ENCODE results near the gene UTF1. TPM values are rescaled to one million over a fixed set of nuclear protein-coding genes. Genes with fewer than 3 reads are reported as not detected.

The UTF1 gene
- polyA plus RNA-seq, 4 donors = not detected

DNA sequence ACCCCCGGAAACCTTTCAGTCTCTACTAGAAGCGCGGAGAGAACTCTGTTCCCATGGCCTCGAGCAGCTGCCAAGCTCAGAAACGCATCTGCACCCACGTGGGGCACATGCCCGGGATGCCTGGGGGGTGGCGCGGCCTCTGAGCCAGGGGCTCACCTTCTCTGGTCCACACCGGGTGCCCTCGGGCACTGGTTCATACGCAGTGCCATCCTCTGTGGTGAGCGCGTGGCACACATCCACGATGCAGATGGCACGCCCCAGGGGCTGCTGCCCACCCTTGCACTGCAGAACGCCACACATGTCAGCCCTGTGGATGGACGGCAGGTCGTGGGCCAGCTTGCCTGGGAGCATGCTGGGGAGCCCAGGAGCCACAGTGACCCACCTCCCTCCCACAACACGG is 40.2 kb downstream of the UTF1 start:
- Histone ChIP-seq H3K4me3 (ENCODE audit: low read depth in 1 of 3, low read length in 3 of 3) (no peak overlapping the region), H3K36me3 (ENCODE audit: control insufficient read depth in 3 of 3, insufficient read depth in 2 of 3, low read depth in 1 of 3, low read length in 3 of 3) (peaks cover 0 to 27% (median 0%) of the 10 kb centered on the region in 3 donors), H3K9me3 (ENCODE audit: control insufficient read depth in 2 of 2, insufficient read depth in 1 of 2, low read depth in 1 of 2, low read length in 1 of 2) (no peaks in the 10 kb centered on the region), H3K27me3 (ENCODE audit: control insufficient read depth in 3 of 3, insufficient read depth in 3 of 3, low read length in 3 of 3) (peaks cover 0 to 5% (median 3%) of the 10 kb centered on the region in 3 donors), H3K4me1 (ENCODE audit: control insufficient read depth in 3 of 3, insufficient read depth in 2 of 3, low read depth in 1 of 3, low read length in 2 of 3) (peaks cover 0 to 8% (median 0%) of the 10 kb centered on the region in 3 donors), H3K27ac (ENCODE audit: low read depth in 1 of 3, low read length in 2 of 3) (no peak overlapping the region)
- FAIRE-seq (no peak), DNase-seq (no peak)
- 80 to 91% (median 85%) methylated on average over 20 of the region's 20 CpGs for WGBS, 3 donors

DNA sequence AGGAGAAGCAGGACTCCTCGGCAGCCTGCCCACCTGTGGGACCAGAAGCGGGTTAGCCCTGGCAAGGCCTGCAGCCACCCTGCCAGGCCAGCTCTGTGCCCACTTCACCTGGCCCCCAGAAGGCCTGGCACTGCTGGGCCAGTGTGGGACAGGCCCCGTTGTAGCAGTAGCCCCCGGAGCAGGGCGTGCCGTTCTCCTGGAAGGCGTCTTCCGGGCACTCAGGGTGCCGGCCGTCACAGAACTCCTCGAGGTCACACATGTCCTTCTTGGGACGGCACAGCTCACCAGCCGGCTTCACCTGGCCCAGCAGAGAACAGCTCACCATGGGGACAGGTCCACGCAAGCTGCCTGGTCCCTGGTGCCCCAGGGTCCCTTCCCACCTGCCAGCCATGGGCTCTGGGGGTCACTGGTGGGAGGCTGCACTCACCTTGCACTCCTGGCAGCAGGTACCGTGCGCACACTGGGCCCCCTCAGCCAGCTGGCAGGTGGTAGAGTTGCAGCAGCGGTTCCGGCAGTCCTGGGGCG is 40.8 kb downstream of the UTF1 start:
- DNase-seq = no peak
- 86 to 94% (median 89%) methylated on average over 16 to 19 of the region's 19 CpGs for WGBS, 3 donors

DNA sequence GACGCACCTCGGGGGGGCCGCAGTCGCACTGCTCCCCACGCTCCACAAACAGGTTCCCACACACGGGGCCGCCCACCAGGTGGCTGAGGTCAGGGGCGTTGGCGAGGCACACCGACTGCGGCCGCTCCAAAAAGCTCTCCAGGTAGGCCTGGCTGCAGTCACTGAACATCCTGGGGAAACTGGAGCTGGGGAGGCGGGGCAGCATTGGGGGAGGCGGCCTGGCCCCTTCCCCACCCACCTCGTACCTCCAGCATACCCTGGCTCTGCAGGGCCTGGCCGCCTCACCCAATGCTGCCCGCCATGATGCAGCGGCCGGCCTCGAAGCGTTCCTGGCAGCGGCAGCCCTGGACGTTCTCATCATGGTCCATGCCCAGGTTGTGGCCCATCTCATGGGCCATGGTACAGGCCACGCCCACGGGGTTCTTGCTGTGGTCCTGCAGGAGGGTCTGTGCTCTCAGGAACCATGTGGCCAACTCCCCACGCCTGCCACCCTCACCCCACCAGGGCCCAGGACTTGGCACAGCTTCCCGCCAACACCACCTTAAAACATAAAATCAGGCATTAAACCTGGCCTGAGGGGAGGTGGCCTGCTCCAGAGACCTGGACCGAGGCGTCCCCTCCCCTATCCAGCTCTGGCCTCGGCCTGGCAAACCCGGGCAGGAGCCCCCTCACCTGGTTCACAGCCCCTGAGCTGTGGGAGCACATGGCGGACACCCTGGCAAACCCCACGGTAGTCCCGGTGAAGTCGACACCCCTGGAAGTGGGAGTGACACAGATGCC is 41.7 kb downstream of the UTF1 start:
- H3K27ac ChIP-seq (ENCODE audit: low read depth in 1 of 3, low read length in 2 of 3) = no peak overlapping the region
- WGBS, 3 donors = 76 to 85% (median 85%) methylated on average over 28 to 35 of the region's 35 CpGs
- DNase-seq (no peak), FAIRE-seq (no peak)
- no peaks in the 10 kb centered on the region for H3K9me3 ChIP-seq (ENCODE audit: control insufficient read depth in 2 of 2, insufficient read depth in 1 of 2, low read depth in 1 of 2, low read length in 1 of 2)
- H3K4me3 ChIP-seq (ENCODE audit: low read depth in 1 of 3, low read length in 3 of 3) = no peak overlapping the region
- H3K27me3 ChIP-seq (ENCODE audit: control insufficient read depth in 3 of 3, insufficient read depth in 3 of 3, low read length in 3 of 3) = peaks cover 0 to 17% (median 4%) of the 10 kb centered on the region in 3 donors
- H3K36me3 ChIP-seq (ENCODE audit: control insufficient read depth in 3 of 3, insufficient read depth in 2 of 3, low read depth in 1 of 3, low read length in 3 of 3) = peaks cover 0 to 27% (median 0%) of the 10 kb centered on the region in 3 donors
- H3K4me1 ChIP-seq (ENCODE audit: control insufficient read depth in 3 of 3, insufficient read depth in 2 of 3, low read depth in 1 of 3, low read length in 2 of 3) = peaks cover 0 to 14% (median 0%) of the 10 kb centered on the region in 3 donors

More for the DNA sequence above, 40.8 kb downstream of the UTF1 start:
- Histone ChIP-seq H3K4me3 (ENCODE audit: low read depth in 1 of 3, low read length in 3 of 3) (no peak overlapping the region), H3K9me3 (ENCODE audit: control insufficient read depth in 2 of 2, insufficient read depth in 1 of 2, low read depth in 1 of 2, low read length in 1 of 2) (no peaks in the 10 kb centered on the region), H3K27me3 (ENCODE audit: control insufficient read depth in 3 of 3, insufficient read depth in 3 of 3, low read length in 3 of 3) (peaks cover 0 to 11% (median 3%) of the 10 kb centered on the region in 3 donors), H3K36me3 (ENCODE audit: control insufficient read depth in 3 of 3, insufficient read depth in 2 of 3, low read depth in 1 of 3, low read length in 3 of 3) (peaks cover 0 to 27% (median 0%) of the 10 kb centered on the region in 3 donors), H3K27ac (ENCODE audit: low read depth in 1 of 3, low read length in 2 of 3) (no peak overlapping the region), H3K4me1 (ENCODE audit: control insufficient read depth in 3 of 3, insufficient read depth in 2 of 3, low read depth in 1 of 3, low read length in 2 of 3) (peaks cover 0 to 14% (median 0%) of the 10 kb centered on the region in 3 donors)
- no peak for FAIRE-seq

DNA sequence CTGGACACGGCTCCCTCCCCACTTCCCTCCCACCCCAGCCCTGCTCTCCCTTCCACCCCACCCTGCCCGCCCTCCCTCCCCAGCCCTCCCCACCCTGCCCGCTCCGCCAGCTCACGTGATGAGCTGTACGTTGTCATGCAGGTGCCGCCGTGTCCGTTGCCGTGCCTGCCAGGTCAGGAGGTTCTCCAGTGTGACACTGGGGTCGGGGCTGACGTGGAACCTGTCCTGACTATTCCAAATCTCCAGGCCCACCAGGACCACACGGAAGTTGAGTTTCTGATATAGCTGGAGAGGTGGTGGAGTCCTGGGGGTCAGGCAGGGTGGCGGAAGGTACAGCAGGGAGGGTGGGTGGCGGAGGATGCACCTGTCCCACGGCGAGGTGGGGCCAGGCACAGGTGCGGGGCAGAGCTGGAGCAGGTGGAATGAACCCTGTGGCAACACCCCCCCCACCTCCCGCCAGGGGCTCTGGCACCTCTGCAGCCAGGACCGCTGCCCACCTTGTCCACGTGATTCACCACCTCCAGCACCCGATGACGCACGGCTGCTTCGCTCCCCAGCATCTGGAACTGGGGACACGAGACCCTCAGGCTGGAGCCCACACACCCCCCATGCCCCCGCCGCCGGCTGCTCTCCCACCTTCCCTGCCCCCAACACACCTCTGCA is 42.4 kb downstream of the UTF1 start:
- WGBS, 3 donors = 53 to 85% (median 72%) methylated on average over 18 to 29 of the region's 29 CpGs
- Histone ChIP-seq H3K36me3 (ENCODE audit: control insufficient read depth in 3 of 3, insufficient read depth in 2 of 3, low read depth in 1 of 3, low read length in 3 of 3) (peaks cover 0 to 27% (median 0%) of the 10 kb centered on the region in 3 donors), H3K4me3 (ENCODE audit: low read depth in 1 of 3, low read length in 3 of 3) (no peak overlapping the region), H3K4me1 (ENCODE audit: control insufficient read depth in 3 of 3, insufficient read depth in 2 of 3, low read depth in 1 of 3, low read length in 2 of 3) (peaks cover 0 to 20% (median 2%) of the 10 kb centered on the region in 3 donors), H3K27ac (ENCODE audit: low read depth in 1 of 3, low read length in 2 of 3) (no peak overlapping the region), H3K27me3 (ENCODE audit: control insufficient read depth in 3 of 3, insufficient read depth in 3 of 3, low read length in 3 of 3) (peaks cover 0 to 17% (median 4%) of the 10 kb centered on the region in 3 donors), H3K9me3 (ENCODE audit: control insufficient read depth in 2 of 2, insufficient read depth in 1 of 2, low read depth in 1 of 2, low read length in 1 of 2) (no peaks in the 10 kb centered on the region)
- DNase-seq (no peak), FAIRE-seq (no peak)

DNA sequence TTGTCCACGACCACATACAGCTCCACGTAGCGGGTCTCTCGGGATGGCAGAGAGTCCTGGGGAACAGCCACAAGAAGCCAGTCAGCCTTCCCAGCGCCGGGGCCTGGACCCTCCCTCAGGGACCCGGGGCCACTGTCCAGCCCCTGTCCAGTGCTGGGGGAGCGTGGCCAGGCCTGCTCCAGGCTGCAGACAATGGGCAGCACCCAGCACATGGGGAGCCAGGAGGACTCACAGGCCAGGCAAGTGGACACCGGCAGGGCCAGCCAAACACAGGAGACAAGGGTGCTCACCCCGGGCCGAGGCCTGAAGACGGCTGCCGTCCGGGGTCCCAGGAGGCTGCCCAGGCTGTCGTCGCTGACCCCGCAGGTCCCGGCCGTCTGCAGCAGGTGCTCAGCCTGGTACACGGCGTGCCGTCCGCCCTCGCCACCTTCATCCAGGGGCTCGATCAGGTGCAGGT is 43.0 kb downstream of the UTF1 start:
- Histone ChIP-seq H3K27ac (ENCODE audit: low read depth in 1 of 3, low read length in 2 of 3) (no peak overlapping the region), H3K4me1 (ENCODE audit: control insufficient read depth in 3 of 3, insufficient read depth in 2 of 3, low read depth in 1 of 3, low read length in 2 of 3) (peaks cover 0 to 26% (median 2%) of the 10 kb centered on the region in 3 donors), H3K36me3 (ENCODE audit: control insufficient read depth in 3 of 3, insufficient read depth in 2 of 3, low read depth in 1 of 3, low read length in 3 of 3) (peaks cover 0 to 27% (median 0%) of the 10 kb centered on the region in 3 donors), H3K27me3 (ENCODE audit: control insufficient read depth in 3 of 3, insufficient read depth in 3 of 3, low read length in 3 of 3) (peaks cover 0 to 17% (median 4%) of the 10 kb centered on the region in 3 donors), H3K4me3 (ENCODE audit: low read depth in 1 of 3, low read length in 3 of 3) (no peak overlapping the region), H3K9me3 (ENCODE audit: control insufficient read depth in 2 of 2, insufficient read depth in 1 of 2, low read depth in 1 of 2, low read length in 1 of 2) (no peaks in the 10 kb centered on the region)
- WGBS, 3 donors = 89 to 92% (median 91%) methylated on average over 25 of the region's 25 CpGs
- DNase-seq = no peak
- no peak for FAIRE-seq

DNA sequence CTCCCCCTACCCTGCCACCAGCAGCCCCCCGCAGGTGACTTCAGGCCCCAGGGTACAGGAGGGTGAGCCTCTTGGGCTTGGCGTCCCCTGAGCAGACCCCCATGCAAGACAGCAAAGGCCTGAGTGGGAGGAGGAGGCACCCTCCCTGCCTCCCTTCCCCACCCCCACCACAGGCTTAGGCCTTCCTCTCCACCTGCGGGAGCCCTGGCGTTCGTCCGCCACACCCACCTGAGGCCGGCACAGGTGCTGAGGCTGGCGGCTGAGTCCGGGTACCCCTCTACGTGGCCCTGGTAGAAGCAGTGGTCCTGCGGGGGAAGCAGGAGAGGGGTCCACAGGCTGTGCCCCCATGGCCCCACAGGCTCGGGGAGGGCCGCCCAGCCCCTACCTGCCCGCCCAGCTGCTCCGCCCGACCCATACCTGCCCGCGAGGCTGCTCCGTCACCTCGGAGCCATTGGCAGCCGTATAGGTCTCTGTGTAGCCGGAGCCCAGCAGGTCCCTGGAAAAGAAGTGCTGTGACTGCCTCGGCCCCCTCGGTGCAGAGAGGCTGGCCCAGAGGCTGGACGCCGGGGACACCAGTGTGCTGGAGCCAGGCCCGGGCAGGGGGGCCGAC is 43.6 kb downstream of the UTF1 start:
- no peaks in the 10 kb centered on the region for H3K9me3 ChIP-seq (ENCODE audit: control insufficient read depth in 2 of 2, insufficient read depth in 1 of 2, low read depth in 1 of 2, low read length in 1 of 2)
- no peak for FAIRE-seq
- H3K27ac ChIP-seq (ENCODE audit: low read depth in 1 of 3, low read length in 2 of 3) = no peak overlapping the region
- DNase-seq = no peak
- peaks cover 0 to 32% (median 2%) of the 10 kb centered on the region in 3 donors for H3K4me1 ChIP-seq (ENCODE audit: control insufficient read depth in 3 of 3, insufficient read depth in 2 of 3, low read depth in 1 of 3, low read length in 2 of 3)
- H3K27me3 ChIP-seq (ENCODE audit: control insufficient read depth in 3 of 3, insufficient read depth in 3 of 3, low read length in 3 of 3) = peaks cover 0 to 17% (median 4%) of the 10 kb centered on the region in 3 donors
- H3K36me3 ChIP-seq (ENCODE audit: control insufficient read depth in 3 of 3, insufficient read depth in 2 of 3, low read depth in 1 of 3, low read length in 3 of 3) = peaks cover 0 to 29% (median 0%) of the 10 kb centered on the region in 3 donors
- H3K4me3 ChIP-seq (ENCODE audit: low read depth in 1 of 3, low read length in 3 of 3) = no peak overlapping the region
- 30 to 78% (median 39%) methylated on average over 26 to 28 of the region's 28 CpGs for WGBS, 3 donors

DNA sequence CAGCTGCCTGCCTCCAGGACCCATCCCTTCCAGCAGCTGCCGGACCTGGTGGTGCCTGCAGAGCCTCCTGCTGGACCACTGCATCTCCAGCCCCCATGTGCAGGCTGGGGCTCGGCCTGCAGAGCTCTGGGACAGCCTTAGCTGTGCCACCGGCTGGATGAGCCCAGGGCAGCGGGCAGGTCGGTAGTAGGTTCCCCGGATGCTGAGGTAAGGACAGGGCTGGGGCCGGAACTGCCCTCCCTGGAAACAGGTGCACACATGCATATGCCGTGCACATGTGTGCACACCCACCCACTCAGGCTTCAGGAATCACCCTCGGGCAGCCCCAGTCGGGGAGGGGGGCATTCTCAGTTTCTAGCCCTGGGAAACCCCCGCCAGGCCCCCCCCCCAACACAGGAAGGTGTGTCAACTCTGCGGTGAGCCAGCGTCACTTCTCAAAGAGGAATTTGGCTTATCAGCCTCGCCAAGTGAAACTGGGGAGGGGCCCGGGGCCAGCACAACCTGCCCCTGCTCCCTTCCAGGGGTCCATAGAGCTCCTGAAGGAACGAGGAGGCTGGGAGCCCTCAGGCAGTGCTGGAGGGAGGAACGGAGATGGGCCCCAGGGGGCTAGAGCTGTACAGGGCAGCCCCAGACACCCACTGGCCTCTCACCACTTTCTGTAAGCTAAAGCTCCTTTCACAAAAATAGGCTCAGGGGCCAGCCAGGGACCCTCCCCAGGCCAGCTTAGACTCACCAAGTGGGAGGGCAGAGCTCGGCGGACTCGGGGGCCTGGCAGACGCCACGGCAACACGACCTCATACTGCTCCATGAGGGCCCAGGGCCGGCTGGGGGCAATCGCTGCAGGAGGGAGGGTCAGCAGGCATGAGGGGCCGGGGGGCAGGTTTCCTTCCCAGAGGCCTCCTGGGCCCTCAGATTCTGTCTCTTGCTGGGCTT is 45.0 kb downstream of the UTF1 start:
- Histone ChIP-seq H3K4me1 (ENCODE audit: control insufficient read depth in 3 of 3, insufficient read depth in 2 of 3, low read depth in 1 of 3, low read length in 2 of 3) (peaks cover 0 to 34% (median 2%) of the 10 kb centered on the region in 3 donors), H3K36me3 (ENCODE audit: control insufficient read depth in 3 of 3, insufficient read depth in 2 of 3, low read depth in 1 of 3, low read length in 3 of 3) (peaks cover 0 to 33% (median 7%) of the 10 kb centered on the region in 3 donors), H3K27me3 (ENCODE audit: control insufficient read depth in 3 of 3, insufficient read depth in 3 of 3, low read length in 3 of 3) (peaks cover 0 to 17% (median 4%) of the 10 kb centered on the region in 3 donors), H3K4me3 (ENCODE audit: low read depth in 1 of 3, low read length in 3 of 3) (peak overlapping the region in 1 of 3 donors; percentile 59), H3K27ac (ENCODE audit: low read depth in 1 of 3, low read length in 2 of 3) (peak overlapping the region in 2 of 3 donors; percentile 24 to 67), H3K9me3 (ENCODE audit: control insufficient read depth in 2 of 2, insufficient read depth in 1 of 2, low read depth in 1 of 2, low read length in 1 of 2) (no peaks in the 10 kb centered on the region)
- FAIRE-seq (no peak), DNase-seq (peak; percentile 29 to 53)
- 19 to 28% (median 21%) methylated on average over 26 of the region's 26 CpGs for WGBS, 3 donors

Measured in small intestine (tissue), 7 donors.